Tibial artery (tissue), 4 donors: Measurements from ENCODE around the gene JPT2.

Experiments
- DNase-seq, 2 donors: peaks; one replicate each; pipeline ENCODE4 v3.0.0-alpha.2; 2019
- H3K27ac ChIP-seq, 2 donors: fragments of 200-600 bp; sonication (generic) in 1 of 2; 1 replicate in 1 of 2; 2 replicates in 1 of 2; pipeline ENCODE4 v1.5.1; 2018 to 2019; ENCODE audit warnings: mild to moderate bottlenecking in 1 of 2
- H3K27me3 ChIP-seq, 2 donors: fragments of 200-600 bp; sonication (generic) in 1 of 2; one replicate each; pipeline versions ENCODE4 v1.5.1 to v1.6.0; 2016 to 2019
- H3K36me3 ChIP-seq, 3 donors: fragments of 200-600 bp; sonication (generic) in 2 of 3; one replicate each; pipeline ENCODE4 v1.5.1; 2016 to 2019; ENCODE audit warnings: mild to moderate bottlenecking in 2 of 3
- H3K4me1 ChIP-seq, 4 donors: fragments of 200-600 bp; sonication (generic) in 2 of 4; 1 replicate in 3 of 4; 2 replicates in 1 of 4; pipeline ENCODE4 v1.5.1; 2016 to 2019
- H3K4me3 ChIP-seq, 2 donors: fragments of 200-600 bp; sonication (generic) in 1 of 2; 1 replicate in 1 of 2; 2 replicates in 1 of 2; pipeline ENCODE4 v1.5.1; 2018 to 2019; ENCODE audit warnings: mild to moderate bottlenecking in 2 of 2
- H3K9me3 ChIP-seq, 3 donors: fragments of 200-600 bp; sonication (generic) in 1 of 3; one replicate each; pipeline ENCODE4 v1.5.1; 2016 to 2019
- CTCF ChIP-seq, 2 experiments: fragments of 200-600 bp in 1 of 2; fragments of 450-650 bp in 1 of 2; IDR thresholded peaks; one replicate each; pipeline ENCODE4 v1.5.1; 2017 to 2019; ENCODE audit warnings: antibody characterized with exemption in 2 of 2, mild to moderate bottlenecking in 1 of 2, moderate library complexity in 1 of 2
- intact Hi-C: fragments of 100-400 bp; cut with DNase I; formaldehyde crosslinking; loops from one replicate; pipeline ENCODE4 v1.15.0; 2023; ENCODE audit warnings: low total_unique reads

Gene JPT2

GRCh38 chr16:1723450-1724147 lies 45.5 kb downstream of the JPT2 start:
- H3K27ac ChIP-seq: no peak overlapping the region
- H3K4me3 ChIP-seq: no peak overlapping the region
- TF ChIP-seq CTCF (IDR thresholded peaks at IDR 0.05): peak; percentile 49 to 79

GRCh38 chr16:1724491-1724890 lies 46.4 kb downstream of the JPT2 start:
- Histone ChIP-seq H3K36me3 (peaks cover 33 to 54% (median 34%) of the 10 kb centered on the region in 3 donors), H3K27me3 (no peaks in the 10 kb centered on the region), H3K4me1 (peaks cover 0 to 26% (median 16%) of the 10 kb centered on the region in 4 donors), H3K27ac (no peak overlapping the region), H3K4me3 (no peak overlapping the region), H3K9me3 (no peaks in the 10 kb centered on the region)
- TF ChIP-seq CTCF (IDR thresholded peaks at IDR 0.05): no peak
- no peak for DNase-seq
- intact Hi-C loops: no loop called here

More at GRCh38 chr16:1723450-1724147, 45.5 kb downstream of the JPT2 start:
- H3K9me3 ChIP-seq: no peaks in the 10 kb centered on the region
- intact Hi-C loops: no loop called here
- no peaks in the 10 kb centered on the region for H3K27me3 ChIP-seq
- DNase-seq: no peak
- peaks cover 24 to 45% (median 29%) of the 10 kb centered on the region in 3 donors for H3K36me3 ChIP-seq
- peaks cover 0 to 26% (median 16%) of the 10 kb centered on the region in 4 donors for H3K4me1 ChIP-seq

GRCh38 chr16:1726661-1727502 lies 48.8 kb downstream of the JPT2 start:
- Histone ChIP-seq H3K27me3 (no peaks in the 10 kb centered on the region), H3K9me3 (no peaks in the 10 kb centered on the region), H3K4me1 (peaks cover 0 to 23% (median 14%) of the 10 kb centered on the region in 4 donors), H3K4me3 (no peak overlapping the region), H3K36me3 (peaks cover 42 to 72% (median 49%) of the 10 kb centered on the region in 3 donors), H3K27ac (no peak overlapping the region)
- intact Hi-C loops: no loop called here
- DNase-seq: no peak
- no peak for TF ChIP-seq CTCF (IDR thresholded peaks at IDR 0.05)

- no peak for DNase-seq
- Histone ChIP-seq H3K36me3 (peaks cover 47 to 83% (median 58%) of the 10 kb centered on the region in 3 donors), H3K27me3 (no peaks in the 10 kb centered on the region), H3K9me3 (no peaks in the 10 kb centered on the region), H3K4me1 (peaks cover 0 to 13% (median 6%) of the 10 kb centered on the region in 4 donors), H3K4me3 (no peak overlapping the region), H3K27ac (no peak overlapping the region)
- no peak for TF ChIP-seq CTCF (IDR thresholded peaks at IDR 0.05)
- intact Hi-C loops: no loop called here
Measured at GRCh38 chr16:1727651-1728624, 49.9 kb downstream of the JPT2 start.

- peaks cover 53 to 94% (median 69%) of the 10 kb centered on the region in 3 donors for H3K36me3 ChIP-seq
- no peak overlapping the region for H3K27ac ChIP-seq
- H3K9me3 ChIP-seq: no peaks in the 10 kb centered on the region
- no peak for TF ChIP-seq CTCF (IDR thresholded peaks at IDR 0.05)
- intact Hi-C loops: no loop called here
- no peak for DNase-seq
- no peaks in the 10 kb centered on the region for H3K27me3 ChIP-seq
- H3K4me3 ChIP-seq: no peak overlapping the region
- H3K4me1 ChIP-seq: peaks cover 0 to 3% (median under 1%) of the 10 kb centered on the region in 4 donors
Measured at GRCh38 chr16:1729026-1729425, 50.9 kb downstream of the JPT2 start.
